CD14-positive monocyte (primary cell): Measurements from ENCODE around the gene CYP27B1. TPM values are rescaled to one million over a fixed set of nuclear protein-coding genes. Genes with fewer than 3 reads are reported as not detected.

Source experiments
- DNase-seq, 3 donors: peaks; one replicate each; pipeline ENCODE4 v3.0.0-alpha.2; 2011 to 2022
- H2AFZ ChIP-seq: 2 replicates; pipeline ENCODE4 v1.6.0; 2012; ENCODE audit warnings: mild to moderate bottlenecking, low read depth, low read length, inconsistent platforms; ENCODE audit not compliant: insufficient read depth, poor library complexity, severe bottlenecking
- H3K27ac ChIP-seq, 2 donors: 1 replicate in 1 of 2; 2 replicates in 1 of 2; pipeline ENCODE4 v1.5.1; 2012 to 2013; ENCODE audit warnings: low read length in 2 of 2, control low read depth in 1 of 2, inconsistent platforms in 1 of 2, low read depth in 1 of 2, mild to moderate bottlenecking in 1 of 2
- H3K27me3 ChIP-seq, 2 donors: one replicate each; pipeline versions ENCODE4 v1.6.0 to v1.6.1; 2011 to 2013; ENCODE audit warnings: low read length in 2 of 2; ENCODE audit not compliant: control insufficient read depth in 2 of 2, insufficient read depth in 2 of 2
- H3K36me3 ChIP-seq, 2 donors: replicated peaks in 1 of 2; 1 replicate in 1 of 2; 2 replicates in 1 of 2; pipeline versions ENCODE4 v1.5.1 to v1.6.1; 2012 to 2013; ENCODE audit warnings: low read length in 2 of 2, control low read depth in 1 of 2, inconsistent platforms in 1 of 2, mild to moderate bottlenecking in 1 of 2; ENCODE audit not compliant: insufficient read depth in 2 of 2, control insufficient read depth in 1 of 2
- H3K4me1 ChIP-seq, 2 donors: 1 replicate in 1 of 2; 2 replicates in 1 of 2; pipeline versions ENCODE4 v1.5.1 to v1.6.1; 2012 to 2013; ENCODE audit warnings: low read length in 2 of 2, control low read depth in 1 of 2, inconsistent platforms in 1 of 2, mild to moderate bottlenecking in 1 of 2, moderate library complexity in 1 of 2; ENCODE audit not compliant: insufficient read depth in 2 of 2, control insufficient read depth in 1 of 2
- H3K4me2 ChIP-seq: replicated peaks from 2 replicates; pipeline ENCODE3; 2012; ENCODE audit warnings: low read length, moderate library complexity, mild to moderate bottlenecking; ENCODE audit not compliant: poor library complexity, severe bottlenecking; ENCODE audit errors: extremely low read depth
- H3K4me3 ChIP-seq, 3 experiments: fragments of 200-600 bp in 1 of 3; sonication (generic) in 1 of 3; replicated peaks in 1 of 3; 1 replicate in 2 of 3; 2 replicates in 1 of 3; pipeline ENCODE4 v1.5.1; 2011 to 2013; ENCODE audit warnings: low read length in 3 of 3, mild to moderate bottlenecking in 3 of 3, control low read depth in 2 of 3, low read depth in 2 of 3, inconsistent platforms in 1 of 3, moderate library complexity in 1 of 3
- H3K79me2 ChIP-seq: 2 replicates; pipeline ENCODE4 v1.6.0; 2012; ENCODE audit warnings: mild to moderate bottlenecking, control low read depth, inconsistent platforms, low read length, moderate library complexity; ENCODE audit not compliant: insufficient read depth
- H3K9ac ChIP-seq: 2 replicates; pipeline ENCODE4 v1.6.0; 2017; ENCODE audit warnings: low read length, mild to moderate bottlenecking; ENCODE audit not compliant: insufficient read depth, poor library complexity, severe bottlenecking
- H3K9me3 ChIP-seq, 2 donors: replicated peaks in 1 of 2; 1 replicate in 1 of 2; 2 replicates in 1 of 2; pipeline versions ENCODE4 v1.5.1 to v1.6.1; 2012 to 2013; ENCODE audit warnings: low read length in 2 of 2, control low read depth in 1 of 2; ENCODE audit not compliant: control insufficient read depth in 1 of 2, insufficient read depth in 1 of 2
- H4K20me1 ChIP-seq: 2 replicates; pipeline ENCODE4 v1.6.0; 2012; ENCODE audit warnings: mild to moderate bottlenecking, low read length, control low read depth, moderate library complexity; ENCODE audit not compliant: insufficient read depth
- H3K27ac Mint-ChIP-seq, 7 donors: one replicate each; pipeline ENCODE4 v1.8.0; 2020; ENCODE audit warnings: mild to moderate bottlenecking in 7 of 7, mixed read lengths in 7 of 7, moderate library complexity in 6 of 7, inconsistent platforms in 2 of 7
- H3K27me3 Mint-ChIP-seq, 3 donors: one replicate each; pipeline ENCODE4 v1.8.0; 2021 to 2022; ENCODE audit warnings: low read depth in 3 of 3, mild to moderate bottlenecking in 3 of 3, mixed read lengths in 3 of 3, moderate library complexity in 3 of 3, inconsistent platforms in 1 of 3
- H3K36me3 Mint-ChIP-seq, 2 donors: one replicate each; pipeline ENCODE4 v1.8.0; 2020; ENCODE audit warnings: mixed read lengths in 2 of 2, inconsistent platforms in 1 of 2, mild to moderate bottlenecking in 1 of 2
- H3K4me1 Mint-ChIP-seq: one replicate; pipeline ENCODE4 v1.8.0; 2020; ENCODE audit warnings: mild to moderate bottlenecking, mixed read lengths
- H3K4me3 Mint-ChIP-seq, 2 donors: one replicate each; pipeline ENCODE4 v1.8.0; 2020; ENCODE audit warnings: mild to moderate bottlenecking in 2 of 2, mixed read lengths in 2 of 2, moderate library complexity in 1 of 2
- H3K9me3 Mint-ChIP-seq, 7 donors: one replicate each; pipeline ENCODE4 v1.8.0; 2020 to 2022; ENCODE audit warnings: mixed read lengths in 7 of 7, mild to moderate bottlenecking in 6 of 7, moderate library complexity in 6 of 7, inconsistent platforms in 2 of 7
- CTCF ChIP-seq: fragments of 200-600 bp; IDR thresholded peaks from one replicate; pipeline ENCODE4 v1.8.0; 2022; ENCODE audit warnings: antibody characterized with exemption, mild to moderate bottlenecking
- WGBS: methylation state at CpG from one replicate; pipeline ENCODE4 v1.1.5; 2013; ENCODE audit warnings: missing lambda C conversion rate; ENCODE audit not compliant: insufficient coverage; 5-methylcytosine and 5-hydroxymethylcytosine counted together
- intact Hi-C, 2 donors: fragments of 100-400 bp; cut with micrococcal nuclease; formaldehyde crosslinking; loops; one replicate each; pipeline versions ENCODE4 v1.15.0 to v1.15.1; 2023
- polyA plus RNA-seq, 3 donors: library from polyadenylated mRNA; depleted of rRNA in 1 of 3; unstranded in 2 of 3; stranded (reverse) in 1 of 3; fragments of 300-500 nt in 2 of 3; fragments of >200 nt in 1 of 3; fragmentation: Illumina TruSeq in 2 of 3; gene quantifications; 1 replicate in 2 of 3; 2 replicates in 1 of 3; pipeline ENCODE4 v1.2.3, GENCODE V29; 2012 to 2021

CYP27B1 gene
- polyA plus RNA-seq, 3 donors = 0.81 TPM; not detected in 2

- Histone ChIP-seq H4K20me1 (no peaks in the 10 kb centered on the region), H3K4me1 (peaks cover 37 to 44% of the 10 kb centered on the region in 2 donors), H3K4me3 (no peak overlapping the region), H3K36me3 (peaks cover 0 to 6% of the 10 kb centered on the region in 2 donors), H3K9me3 (peaks cover 0 to 13% of the 10 kb centered on the region in 2 donors), H3K79me2 (no peaks in the 10 kb centered on the region), H3K27ac (no peak overlapping the region), H2AFZ (no peak overlapping the region), H3K9ac (no peak overlapping the region), H3K27me3 (peaks cover 37 to 56% of the 10 kb centered on the region in 2 donors), H3K4me2 (no peak overlapping the region)
- Mint-ChIP-seq H3K27me3 (peaks cover 51 to 55% (median 54%) of the 10 kb centered on the region in 3 donors), H3K4me1 (peaks cover 44% of the 10 kb centered on the region), H3K27ac (peak overlapping the region in 1 of 7 donors; percentile 41), H3K9me3 (peaks cover 0 to 18% (median 5%) of the 10 kb centered on the region in 7 donors), H3K4me3 (peak overlapping the region in 1 of 2 donors; percentile 95), H3K36me3 (peaks cover 23 to 27% of the 10 kb centered on the region in 2 donors)
- intact Hi-C loops = no loop called here
- DNase-seq = no peak
- no peak for TF ChIP-seq CTCF
These were observed 424 bp upstream of the CYP27B1 start for GRCh38 chr12:57767305-57767698.

- no peaks in the 10 kb centered on the region for H4K20me1 ChIP-seq
- H3K27me3 ChIP-seq = peaks cover 37 to 56% of the 10 kb centered on the region in 2 donors
- H3K27ac ChIP-seq = no peak overlapping the region
- no peak for DNase-seq
- peaks cover 0 to 13% of the 10 kb centered on the region in 2 donors for H3K9me3 ChIP-seq
- Mint-ChIP-seq H3K9me3 (peaks cover 0 to 18% (median 5%) of the 10 kb centered on the region in 7 donors), H3K27ac (no peak overlapping the region), H3K27me3 (peaks cover 51 to 55% (median 54%) of the 10 kb centered on the region in 3 donors), H3K4me1 (peaks cover 35% of the 10 kb centered on the region), H3K4me3 (peak overlapping the region; percentile 67 to 95), H3K36me3 (peaks cover 23 to 27% of the 10 kb centered on the region in 2 donors)
- H3K9ac ChIP-seq = no peak overlapping the region
- H3K4me3 ChIP-seq = peak overlapping the region in 2 of 3 experiments; percentile 41 to 73
- peaks cover 30 to 32% of the 10 kb centered on the region in 2 donors for H3K4me1 ChIP-seq
- intact Hi-C loops = no loop called here
- H3K4me2 ChIP-seq = peak overlapping the region; percentile 81
- H3K79me2 ChIP-seq = no peaks in the 10 kb centered on the region
- peak overlapping the region; percentile 80 for H2AFZ ChIP-seq
- H3K36me3 ChIP-seq = peaks cover 0 to 6% of the 10 kb centered on the region in 2 donors
- 3% methylated on average over 33 of the region's 40 CpGs for WGBS
- TF ChIP-seq CTCF = no peak
These were observed 997 bp downstream of the CYP27B1 start for GRCh38 chr12:57765698-57766463.
